Naive thymus-derived CD8-positive, alpha-beta T cell (primary cell): Measurements from ENCODE around the gene GRM8. TPM values are rescaled to one million over a fixed set of nuclear protein-coding genes. Genes with fewer than 3 reads are reported as not detected.
A peak's percentile ranks its signal among the peaks of the same experiment; 100 is the strongest.
"Not testable (repeated sequence)": the region's sequence is repeated elsewhere in the genome, so short reads cannot be mapped to it uniquely, and the experiment has no call there.

Source experiments
- ATAC-seq, 2 donors: fragments of 150-1000 bp; cut with Tn5 transposase in 1 of 2; sonication (Bioruptor Pico), chemical (Tn5 transposase) in 1 of 2; 1 replicate in 1 of 2; 2 replicates in 1 of 2; pipeline ENCODE4 v1.10.0; 2021; ENCODE audit warnings: mild to moderate bottlenecking in 2 of 2, moderate library complexity in 2 of 2
- POLR2A ChIA-PET: fragments of 350-600 bp; sonication (Branson Sonifier 250); formaldehyde crosslinking; loops from one replicate; lab custom pipeline; 2021; ENCODE audit warnings: antibody characterized with exemption; lab: Charles Lee
- DNase-seq, 10 donors: peaks; one replicate each; pipeline versions ENCODE4 v3.0.0 to v3.0.0-alpha.2; 2020 to 2022
- H3K27ac Mint-ChIP-seq, 10 donors: one replicate each; pipeline ENCODE4 v1.8.0; 2020 to 2022; ENCODE audit warnings: mild to moderate bottlenecking in 10 of 10, mixed read lengths in 10 of 10, moderate library complexity in 4 of 10, inconsistent platforms in 1 of 10
- H3K27me3 Mint-ChIP-seq, 5 donors: one replicate each; pipeline ENCODE4 v1.8.0; 2021 to 2022; ENCODE audit warnings: mixed read lengths in 5 of 5
- H3K36me3 Mint-ChIP-seq, 3 donors: one replicate each; pipeline ENCODE4 v1.8.0; 2020 to 2022; ENCODE audit warnings: mixed read lengths in 3 of 3, mild to moderate bottlenecking in 2 of 3, inconsistent platforms in 1 of 3
- H3K4me1 Mint-ChIP-seq, 4 donors: one replicate each; pipeline ENCODE4 v1.8.0; 2021 to 2022; ENCODE audit warnings: mixed read lengths in 4 of 4
- H3K4me3 Mint-ChIP-seq, 10 donors: one replicate each; pipeline ENCODE4 v1.8.0; 2020 to 2022; ENCODE audit warnings: mild to moderate bottlenecking in 10 of 10, mixed read lengths in 10 of 10, moderate library complexity in 6 of 10, inconsistent platforms in 1 of 10
- H3K9me3 Mint-ChIP-seq, 9 donors: one replicate each; pipeline ENCODE4 v1.8.0; 2020 to 2022; ENCODE audit warnings: mixed read lengths in 9 of 9, mild to moderate bottlenecking in 3 of 9, inconsistent platforms in 1 of 9, moderate library complexity in 1 of 9
- polyA plus RNA-seq, 3 donors: library from polyadenylated mRNA; unstranded; fragments of 300-500 nt; fragmentation: Illumina TruSeq; gene quantifications; one replicate each; pipeline ENCODE4 v1.2.3, GENCODE V29; 2021
- total RNA-seq, 8 experiments: library from RNA in 2 of 8; stranded (reverse) in 2 of 8; gene quantifications; one replicate each; pipeline ENCODE4 v1.2.3 and lab custom pipeline; 2021 to 2026

The GRM8 gene
- total and polyA plus RNA-seq, 5 experiments from 2014 or later: not detected

DNA sequence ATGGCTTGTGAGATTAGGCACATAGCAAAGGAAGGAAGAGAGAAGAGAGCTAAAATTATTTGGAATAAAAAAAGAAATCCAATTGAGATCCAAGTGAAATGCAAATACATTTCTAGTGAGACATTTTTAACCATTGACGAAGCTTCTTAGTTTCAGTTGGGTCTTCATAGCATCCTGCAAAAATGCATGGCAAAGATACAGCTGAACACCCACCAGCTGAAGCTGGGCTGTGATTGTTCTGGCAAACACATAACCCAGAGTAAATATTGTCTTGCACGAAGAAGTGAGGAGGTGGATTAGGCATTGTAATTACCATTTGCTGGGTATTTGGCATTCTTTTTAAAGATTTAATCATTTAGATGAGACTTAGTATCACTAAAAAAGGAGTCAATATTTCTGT lies 409.4 kb downstream of the GRM8 start:
- no peaks in the 10 kb centered on the region for H3K36me3 Mint-ChIP-seq
- H3K4me3 Mint-ChIP-seq: no peak overlapping the region
- H3K27ac Mint-ChIP-seq: peak overlapping the region in 1 of 10 donors; percentile 67
- no peak for ATAC-seq
- DNase-seq: no peak
- H3K4me1 Mint-ChIP-seq: no peaks in the 10 kb centered on the region
- H3K27me3 Mint-ChIP-seq: peaks cover 0 to 9% (median 7%) of the 10 kb centered on the region in 5 donors
- POLR2A ChIA-PET: no interaction called here
- H3K9me3 Mint-ChIP-seq: peaks cover 0 to 1% (median 0%) of the 10 kb centered on the region in 9 donors

DNA sequence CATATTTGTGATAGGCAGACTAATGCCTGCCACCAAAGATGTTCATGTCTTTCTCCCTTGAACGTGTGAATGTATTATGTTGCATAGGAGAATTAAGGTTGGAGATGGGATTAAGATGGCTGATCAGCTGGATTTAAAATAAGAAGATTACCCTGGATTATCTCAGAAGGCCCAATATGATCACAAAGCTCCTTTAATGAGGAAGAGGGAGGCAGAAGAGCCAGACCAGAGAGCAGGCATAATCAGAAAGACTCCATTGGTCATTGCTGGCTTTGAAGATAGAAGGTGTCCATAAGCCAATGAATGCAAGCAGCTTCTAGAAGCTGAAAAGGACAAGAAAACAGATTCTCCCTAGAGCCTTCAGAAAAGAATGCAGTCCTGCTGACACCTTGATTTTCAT lies 410.3 kb downstream of the GRM8 start:
- H3K36me3 Mint-ChIP-seq: no peaks in the 10 kb centered on the region
- POLR2A ChIA-PET: no interaction called here
- peaks cover 0 to 9% (median 3%) of the 10 kb centered on the region in 5 donors for H3K27me3 Mint-ChIP-seq
- no peak overlapping the region for H3K4me3 Mint-ChIP-seq
- no peaks in the 10 kb centered on the region for H3K4me1 Mint-ChIP-seq
- ATAC-seq (no peak), DNase-seq (no peak)
- no peak overlapping the region for H3K27ac Mint-ChIP-seq
- peaks cover 0 to 1% (median 0%) of the 10 kb centered on the region in 9 donors for H3K9me3 Mint-ChIP-seq

DNA sequence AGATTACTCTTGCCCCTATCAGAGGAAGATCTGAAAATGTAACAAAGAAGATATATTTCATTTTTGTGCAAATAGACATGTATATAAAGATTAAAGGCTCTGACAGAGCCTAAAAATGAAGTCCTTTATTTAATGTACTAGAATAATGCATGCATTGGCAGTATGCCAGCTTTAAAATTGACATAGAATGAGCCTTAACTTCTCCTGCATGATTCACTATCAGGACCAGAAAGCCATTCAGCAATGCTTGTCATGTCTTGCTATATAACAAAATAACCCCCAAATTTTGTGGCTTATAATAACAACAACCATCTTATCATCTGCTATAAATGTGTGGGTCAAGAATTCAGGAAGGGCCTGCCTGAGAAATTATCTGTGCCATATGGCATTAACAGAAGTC lies 411.9 kb downstream of the GRM8 start:
- Mint-ChIP-seq H3K9me3 (no peaks in the 10 kb centered on the region), H3K36me3 (no peaks in the 10 kb centered on the region), H3K27ac (no peak overlapping the region), H3K4me3 (no peak overlapping the region), H3K27me3 (peaks cover 0 to 9% (median 7%) of the 10 kb centered on the region in 5 donors), H3K4me1 (no peaks in the 10 kb centered on the region)
- POLR2A ChIA-PET: no interaction called here
- DNase-seq (no peak), ATAC-seq (no peak)

DNA sequence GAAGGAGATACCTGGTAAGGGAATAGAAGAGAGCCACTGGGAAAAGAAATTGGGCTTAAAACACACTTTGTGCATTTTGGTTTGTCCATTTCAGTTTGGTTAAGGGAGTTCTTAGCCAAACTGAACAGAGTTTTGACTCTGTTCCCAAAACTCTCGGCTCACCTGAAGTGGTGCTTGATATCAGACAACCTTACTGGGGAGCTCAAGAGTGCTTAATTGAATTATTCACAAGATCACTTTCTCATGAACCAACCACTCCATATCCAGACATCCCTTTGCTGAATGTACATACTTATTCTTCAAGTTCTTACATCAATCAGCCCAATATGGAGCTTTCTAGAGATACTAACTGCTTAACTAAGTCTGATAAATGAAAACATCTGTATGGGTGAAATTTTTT lies 413.1 kb downstream of the GRM8 start:
- POLR2A ChIA-PET: no interaction called here
- Mint-ChIP-seq H3K4me1 (no peaks in the 10 kb centered on the region), H3K9me3 (no peaks in the 10 kb centered on the region), H3K27ac (no peak overlapping the region), H3K36me3 (no peaks in the 10 kb centered on the region), H3K27me3 (peaks cover 0 to 9% (median 7%) of the 10 kb centered on the region in 5 donors), H3K4me3 (no peak overlapping the region)
- no peak for DNase-seq
- ATAC-seq: no peak

DNA sequence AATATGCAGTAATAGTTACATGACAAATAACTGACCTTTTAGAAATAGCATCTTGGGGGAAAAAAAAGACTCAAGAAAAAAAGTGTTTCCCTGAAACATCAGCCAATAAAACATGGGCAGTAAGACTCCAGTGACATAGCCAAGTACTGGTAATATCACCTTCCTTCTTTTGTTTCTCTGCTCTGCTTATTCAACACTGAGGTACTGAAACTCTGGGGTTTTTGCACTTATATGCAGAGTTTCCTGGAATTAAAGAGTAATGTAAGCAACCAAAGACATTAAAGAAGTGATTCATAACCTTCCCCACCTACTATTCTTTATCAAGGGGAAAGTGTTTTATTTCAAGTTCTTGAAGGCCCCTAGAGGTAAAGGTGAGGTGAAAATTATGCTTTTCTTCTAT lies 414.5 kb downstream of the GRM8 start:
- no peaks in the 10 kb centered on the region for H3K4me1 Mint-ChIP-seq
- no peak for DNase-seq
- no peak overlapping the region for H3K27ac Mint-ChIP-seq
- no peaks in the 10 kb centered on the region for H3K9me3 Mint-ChIP-seq
- H3K4me3 Mint-ChIP-seq: no peak overlapping the region
- POLR2A ChIA-PET: no interaction called here
- H3K27me3 Mint-ChIP-seq: peaks cover 0 to 9% (median 7%) of the 10 kb centered on the region in 5 donors
- ATAC-seq: no peak
- no peaks in the 10 kb centered on the region for H3K36me3 Mint-ChIP-seq

DNA sequence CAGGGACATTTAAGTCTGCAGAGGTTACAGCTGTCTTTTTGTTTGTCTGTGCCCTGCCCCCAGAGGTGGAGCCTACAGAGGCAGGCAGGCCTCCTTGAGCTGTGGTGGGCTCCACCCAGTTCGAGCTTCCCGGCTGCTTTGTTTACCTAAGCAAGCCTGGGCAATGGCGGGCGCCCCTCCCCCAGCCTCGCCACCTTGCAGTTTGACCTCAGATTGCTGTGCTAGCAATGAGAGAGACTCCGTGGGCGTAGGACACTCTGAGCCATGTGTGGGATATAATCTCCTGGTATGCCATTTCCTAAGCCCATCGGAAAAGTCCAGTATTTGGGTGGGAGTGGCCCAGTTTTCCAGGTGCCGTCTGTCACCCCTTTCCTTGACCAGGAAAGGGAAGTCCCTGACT lies 421.5 kb downstream of the GRM8 start:
- H3K4me1 Mint-ChIP-seq, POLR2A ChIA-PET, H3K27ac Mint-ChIP-seq, H3K9me3 Mint-ChIP-seq, ATAC-seq, H3K27me3 Mint-ChIP-seq, DNase-seq, H3K36me3 Mint-ChIP-seq, H3K4me3 Mint-ChIP-seq: not testable (repeated sequence)

DNA sequence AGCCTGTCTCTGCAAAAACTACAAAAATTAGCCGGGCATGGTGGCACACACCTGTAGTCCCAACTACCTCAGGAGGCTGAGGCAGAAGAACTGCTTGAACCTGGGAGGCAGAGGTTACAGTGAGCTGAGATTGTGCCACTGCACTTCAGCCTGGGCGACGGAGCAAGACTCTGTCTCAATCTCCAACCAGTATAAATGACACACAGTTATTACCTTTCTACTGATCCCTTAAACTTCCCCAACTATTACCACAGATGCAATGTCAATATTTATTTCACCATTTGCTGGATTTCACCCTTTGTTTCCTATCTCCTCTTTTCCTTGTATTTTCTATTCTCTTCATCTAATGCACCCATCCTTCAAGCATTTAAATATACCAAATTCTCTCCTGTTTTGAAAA lies 431.8 kb downstream of the GRM8 start:
- no peak overlapping the region for H3K4me3 Mint-ChIP-seq
- no peaks in the 10 kb centered on the region for H3K36me3 Mint-ChIP-seq
- H3K4me1 Mint-ChIP-seq: no peaks in the 10 kb centered on the region
- H3K9me3 Mint-ChIP-seq: peaks cover 0 to 5% (median 0%) of the 10 kb centered on the region in 9 donors
- peaks cover 0 to 15% (median 6%) of the 10 kb centered on the region in 5 donors for H3K27me3 Mint-ChIP-seq
- H3K27ac Mint-ChIP-seq: no peak overlapping the region
- ATAC-seq: no peak
- POLR2A ChIA-PET: no interaction called here
- no peak for DNase-seq

DNA sequence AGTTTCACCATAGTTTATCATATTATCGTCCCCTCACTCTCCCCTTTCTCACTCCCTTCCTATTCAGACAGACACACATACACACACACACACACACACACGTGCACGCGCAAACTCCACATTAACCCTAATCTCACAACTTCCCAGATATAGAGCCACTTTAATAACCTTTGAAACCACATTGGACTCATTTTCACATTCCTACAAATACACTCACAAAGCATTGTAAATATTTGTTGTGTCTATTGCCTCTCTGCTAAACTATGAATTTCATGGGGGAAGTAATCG lies 433.6 kb downstream of the GRM8 start:
- no peak overlapping the region for H3K27ac Mint-ChIP-seq

DNA sequence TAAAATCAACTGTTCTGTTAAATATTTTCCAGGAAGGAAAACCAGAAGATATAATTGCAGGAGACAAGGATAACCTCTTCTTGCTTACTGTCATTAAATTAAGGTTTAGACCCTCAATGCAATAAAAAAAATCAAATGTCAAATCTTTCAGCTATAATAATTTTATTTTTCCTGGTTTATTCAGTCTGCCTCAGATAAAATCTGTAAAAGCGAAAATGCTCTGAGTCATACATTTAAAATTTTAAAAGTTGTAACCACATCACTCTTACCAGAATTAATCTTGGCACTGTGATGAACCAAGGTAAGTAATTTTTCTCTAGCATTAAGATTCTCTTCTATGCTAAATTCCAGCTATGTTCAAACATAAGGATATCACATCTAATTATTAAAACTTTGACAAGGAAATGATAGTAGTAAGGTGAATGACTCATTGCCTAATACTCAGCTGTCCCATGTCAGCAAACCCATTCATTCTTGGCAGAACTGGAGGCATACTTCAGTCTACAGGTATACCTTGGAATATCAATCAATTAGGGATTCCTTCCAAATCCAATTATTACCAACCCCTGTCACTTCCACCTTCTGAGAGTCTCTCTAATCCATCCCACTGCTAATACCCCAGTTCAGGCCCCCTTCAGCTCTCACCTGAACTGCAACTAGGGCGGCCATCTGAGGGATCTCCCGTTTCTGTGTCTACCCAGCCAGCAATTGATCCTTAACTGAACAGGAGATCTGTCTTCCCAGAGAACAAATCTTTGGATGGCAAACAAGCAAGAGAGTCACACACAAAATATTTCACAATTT lies 434.1 kb downstream of the GRM8 start:
- POLR2A ChIA-PET: no interaction called here
- Mint-ChIP-seq H3K4me1 (no peaks in the 10 kb centered on the region), H3K27me3 (peaks cover 0 to 15% (median 6%) of the 10 kb centered on the region in 5 donors), H3K9me3 (peaks cover 0 to 5% (median 0%) of the 10 kb centered on the region in 9 donors), H3K27ac (no peak overlapping the region), H3K4me3 (no peak overlapping the region), H3K36me3 (no peaks in the 10 kb centered on the region)
- DNase-seq (no peak), ATAC-seq (no peak)

More for the DNA sequence above, 433.6 kb downstream of the GRM8 start:
- Mint-ChIP-seq H3K4me1 (no peaks in the 10 kb centered on the region), H3K27me3 (peaks cover 0 to 15% (median 6%) of the 10 kb centered on the region in 5 donors), H3K4me3 (no peak overlapping the region), H3K9me3 (peaks cover 0 to 5% (median 0%) of the 10 kb centered on the region in 9 donors), H3K36me3 (no peaks in the 10 kb centered on the region)
- POLR2A ChIA-PET: no interaction called here
- no peak for DNase-seq
- no peak for ATAC-seq

DNA sequence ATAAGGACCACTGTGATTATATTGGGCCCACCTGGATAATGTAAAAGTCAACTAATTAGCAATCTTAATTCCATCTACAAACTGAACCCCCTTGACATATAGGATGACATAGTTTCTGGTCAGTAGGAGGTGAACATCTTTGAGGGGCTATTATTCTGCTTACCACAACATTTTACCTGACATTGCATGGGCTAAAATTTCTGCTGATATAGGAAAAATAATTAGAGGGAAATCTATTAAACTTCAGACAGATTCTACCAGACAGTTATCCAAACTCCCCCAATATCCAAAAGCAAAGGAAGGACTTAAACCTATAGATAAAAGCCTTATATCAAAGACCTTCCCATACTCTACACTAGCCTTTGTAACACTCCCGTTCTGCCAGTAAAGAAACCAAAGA lies 443.6 kb downstream of the GRM8 start:
- H3K36me3 Mint-ChIP-seq: no peaks in the 10 kb centered on the region
- POLR2A ChIA-PET: no interaction called here
- ATAC-seq (no peak), DNase-seq (no peak)
- H3K9me3 Mint-ChIP-seq: peaks cover 0 to 9% (median 2%) of the 10 kb centered on the region in 9 donors
- no peak overlapping the region for H3K27ac Mint-ChIP-seq
- no peaks in the 10 kb centered on the region for H3K4me1 Mint-ChIP-seq
- peaks cover 2 to 26% (median 6%) of the 10 kb centered on the region in 5 donors for H3K27me3 Mint-ChIP-seq
- H3K4me3 Mint-ChIP-seq: no peak overlapping the region

DNA sequence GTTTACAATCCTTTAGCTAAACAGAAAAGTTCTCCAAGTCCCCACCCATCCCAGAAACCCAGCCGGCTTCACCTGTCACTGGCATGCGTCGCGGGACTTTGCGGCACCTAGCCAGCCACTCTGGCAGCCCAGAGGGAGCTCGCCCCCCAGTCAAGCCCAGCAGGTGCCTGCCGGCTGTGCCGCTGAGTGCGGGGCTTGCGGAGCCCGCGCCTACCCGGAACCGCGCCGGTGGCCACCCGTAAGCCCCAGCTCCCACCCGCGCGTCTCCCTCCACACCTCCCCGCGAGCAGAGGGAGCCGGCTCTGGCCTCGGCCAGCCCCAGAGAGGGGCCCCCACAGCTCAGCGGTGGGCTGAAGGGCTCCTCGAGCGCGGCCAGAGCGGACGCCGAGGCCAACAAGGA lies 446.1 kb downstream of the GRM8 start:
- ATAC-seq (no peak), DNase-seq (no peak)
- Mint-ChIP-seq H3K4me3 (no peak overlapping the region), H3K27me3 (peaks cover 2 to 29% (median 6%) of the 10 kb centered on the region in 5 donors), H3K9me3 (peaks cover 0 to 12% (median 4%) of the 10 kb centered on the region in 9 donors), H3K36me3 (no peaks in the 10 kb centered on the region), H3K27ac (no peak overlapping the region), H3K4me1 (no peaks in the 10 kb centered on the region)
- POLR2A ChIA-PET: no interaction called here

DNA sequence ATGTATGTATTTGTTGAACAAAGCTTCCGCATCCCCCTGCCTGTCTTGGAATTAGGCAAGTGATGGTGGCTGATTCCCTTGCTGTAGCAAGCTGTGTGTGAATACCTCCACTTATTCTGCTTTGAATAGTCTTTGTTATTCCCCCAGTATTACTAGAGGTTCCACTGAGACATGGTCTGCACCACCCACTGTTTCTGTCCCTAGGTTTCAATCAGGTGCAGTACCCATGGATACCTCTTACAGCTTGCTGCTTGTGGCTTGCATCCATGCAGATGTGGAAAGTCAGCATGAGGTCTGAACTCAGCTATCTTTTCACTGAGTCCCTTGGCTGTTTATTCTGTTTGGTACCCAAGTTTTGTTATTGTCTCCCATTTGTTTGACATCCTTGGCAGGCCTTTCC lies 447.4 kb downstream of the GRM8 start:
- peaks cover 0 to 6% (median 2%) of the 10 kb centered on the region in 9 donors for H3K9me3 Mint-ChIP-seq
- POLR2A ChIA-PET: no interaction called here

DNA sequence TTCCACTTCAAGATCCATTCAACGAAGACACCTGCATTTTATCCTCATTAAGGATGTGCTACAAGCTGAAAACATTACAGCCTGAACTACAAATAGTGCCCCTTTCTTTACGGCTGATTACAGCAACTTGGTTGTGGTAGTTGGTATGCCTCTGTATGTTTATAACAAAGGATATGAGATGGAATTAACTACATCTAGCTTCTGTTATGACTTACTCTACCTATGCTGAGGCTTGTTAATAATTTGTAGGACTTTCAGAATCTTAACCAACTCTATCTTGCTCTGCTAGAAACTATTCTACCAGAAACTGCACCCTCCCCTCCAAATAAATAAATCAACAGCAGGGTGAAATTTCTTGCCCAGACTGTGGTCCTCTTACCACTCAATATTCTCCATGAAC lies 448.1 kb downstream of the GRM8 start:
- H3K27me3 Mint-ChIP-seq: peaks cover 2 to 25% (median 6%) of the 10 kb centered on the region in 5 donors
- ATAC-seq (no peak), DNase-seq (no peak)
- no peaks in the 10 kb centered on the region for H3K4me1 Mint-ChIP-seq
- H3K9me3 Mint-ChIP-seq: peaks cover 0 to 6% (median 2%) of the 10 kb centered on the region in 9 donors
- H3K27ac Mint-ChIP-seq: no peak overlapping the region
- no peaks in the 10 kb centered on the region for H3K36me3 Mint-ChIP-seq
- POLR2A ChIA-PET: no interaction called here
- no peak overlapping the region for H3K4me3 Mint-ChIP-seq

More for the DNA sequence above, 447.4 kb downstream of the GRM8 start:
- no peak for DNase-seq
- Mint-ChIP-seq H3K27me3 (peaks cover 2 to 25% (median 6%) of the 10 kb centered on the region in 5 donors), H3K4me3 (no peak overlapping the region), H3K4me1 (no peaks in the 10 kb centered on the region), H3K27ac (no peak overlapping the region), H3K36me3 (no peaks in the 10 kb centered on the region)
- ATAC-seq: no peak

DNA sequence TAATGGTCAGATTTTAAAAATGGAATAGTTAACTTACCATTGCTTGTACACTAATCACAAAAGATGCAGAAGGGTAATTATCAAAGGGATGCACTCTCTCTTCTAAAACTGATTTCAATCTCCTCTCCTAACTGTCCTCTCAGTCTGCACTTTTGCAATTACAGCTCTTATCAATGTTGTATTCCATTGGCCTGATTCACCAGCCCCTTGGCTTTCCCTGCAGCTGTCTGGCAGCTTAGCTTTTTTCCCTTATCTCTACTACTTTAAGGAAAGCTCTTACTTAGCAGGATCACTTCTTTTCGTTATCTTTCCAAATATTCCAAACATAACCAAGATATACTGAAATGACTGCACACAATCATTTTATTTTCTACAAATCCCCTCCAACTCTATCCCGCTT lies 448.8 kb downstream of the GRM8 start:
- Mint-ChIP-seq H3K4me3 (no peak overlapping the region), H3K27me3 (peaks cover 2 to 27% (median 6%) of the 10 kb centered on the region in 5 donors), H3K36me3 (no peaks in the 10 kb centered on the region), H3K4me1 (no peaks in the 10 kb centered on the region), H3K9me3 (peaks cover 0 to 6% (median 2%) of the 10 kb centered on the region in 9 donors), H3K27ac (no peak overlapping the region)
- POLR2A ChIA-PET: no interaction called here
- no peak for ATAC-seq
- no peak for DNase-seq
